ENCODE measurements around the gene ARHGEF38.
"Not testable (repeated sequence)": the region's sequence is repeated elsewhere in the genome, so short reads cannot be mapped to it uniquely, and the experiment has no call there.

ARHGEF38 gene

DNA sequence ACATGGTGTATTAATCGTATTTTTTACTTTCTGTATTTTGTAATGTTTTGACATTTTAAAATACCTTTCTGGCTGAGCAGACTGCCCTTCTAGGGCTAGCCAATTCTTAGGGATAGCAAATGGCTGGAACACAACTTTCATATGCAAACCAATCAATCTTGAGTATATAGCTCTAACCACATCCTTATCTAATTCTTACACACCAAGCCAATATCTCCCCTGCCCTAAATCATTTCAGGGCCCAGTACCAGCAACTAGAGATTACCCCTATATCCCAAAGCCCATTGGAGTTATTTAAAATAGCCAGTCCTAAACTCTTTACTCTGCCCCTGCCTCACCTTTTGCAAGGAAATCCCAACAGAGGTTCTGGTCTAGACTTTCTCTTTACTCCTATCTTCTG, 97.8 kb downstream of the ARHGEF38 start:
- no peak for DNase-seq

DNA sequence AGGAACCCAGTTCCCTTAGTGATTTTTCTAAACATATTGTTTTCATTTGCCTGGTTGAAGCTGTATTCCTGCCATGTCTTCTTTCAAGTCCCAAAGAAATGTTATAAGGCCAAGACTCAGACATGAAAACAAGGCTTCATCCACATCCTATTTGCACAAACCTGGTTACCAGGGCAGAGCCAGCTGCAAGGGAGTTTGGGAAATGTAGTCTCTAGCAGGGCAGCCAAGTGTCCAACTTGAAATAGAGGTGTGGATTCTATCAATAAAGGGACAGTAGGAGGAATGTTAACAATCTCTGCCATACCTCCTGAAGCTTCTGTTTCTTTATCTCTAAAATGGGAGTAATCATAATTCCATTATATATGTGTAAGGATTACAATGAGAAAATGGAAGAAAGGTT, 99.5 kb downstream of the ARHGEF38 start:
- no peak for DNase-seq

DNA sequence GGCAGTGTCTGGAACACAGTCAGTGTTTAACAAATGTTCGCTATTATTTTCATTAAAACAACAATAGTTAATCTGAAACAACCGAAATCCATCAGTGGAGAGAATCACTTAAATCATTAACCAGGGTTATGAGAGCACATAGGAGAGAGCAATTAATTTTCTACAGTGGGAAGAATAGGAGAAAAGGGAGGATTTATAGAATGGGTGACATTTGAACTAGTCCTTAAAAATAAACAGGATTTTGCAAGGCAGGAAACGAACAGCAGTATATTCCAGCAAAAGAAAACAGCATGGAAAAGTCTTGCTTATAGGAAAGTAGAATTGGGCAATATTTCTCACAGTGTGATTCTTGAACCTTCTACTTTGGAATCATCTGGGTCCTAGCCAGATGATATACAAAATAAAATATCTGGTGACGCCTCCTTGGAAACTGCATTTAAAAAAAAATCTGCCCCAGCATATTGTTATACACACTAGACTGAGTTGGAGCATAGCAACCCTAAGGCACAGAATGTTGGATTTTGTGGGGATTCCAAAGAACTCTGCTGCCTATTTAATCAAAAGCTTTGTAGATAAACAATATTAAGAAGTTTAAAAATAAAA, 100.0 kb downstream of the ARHGEF38 start:
- no peak for DNase-seq

DNA sequence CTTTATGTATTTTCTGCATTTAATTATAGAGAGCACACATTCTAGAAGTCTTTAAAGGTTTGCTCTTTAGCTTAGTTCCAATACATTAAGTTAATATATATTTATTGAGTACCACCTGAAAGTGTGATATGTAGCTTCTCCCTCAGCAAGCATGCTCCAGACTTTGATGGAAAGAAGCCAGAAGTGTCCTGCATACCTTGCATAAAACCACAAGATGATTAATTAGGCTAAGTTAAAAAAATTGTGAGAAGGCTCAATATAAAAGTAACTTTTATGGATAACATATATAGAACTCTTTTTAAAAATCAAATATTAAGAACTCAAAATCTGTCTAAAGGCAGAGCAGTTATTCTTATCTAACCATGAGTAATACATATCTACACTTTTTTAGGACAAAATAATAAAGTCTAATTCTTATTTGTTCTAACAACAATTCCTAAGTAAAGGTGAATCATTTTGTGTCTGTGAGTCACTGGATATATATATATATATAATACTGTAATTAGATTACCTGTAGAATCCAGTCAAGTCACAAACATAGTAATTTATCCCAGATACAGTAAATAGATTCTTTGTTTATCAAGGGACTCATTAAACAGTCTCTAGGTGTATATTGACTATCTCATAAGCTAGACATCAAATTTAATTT, 104.8 kb downstream of the ARHGEF38 start:
- no peak for DNase-seq

DNA sequence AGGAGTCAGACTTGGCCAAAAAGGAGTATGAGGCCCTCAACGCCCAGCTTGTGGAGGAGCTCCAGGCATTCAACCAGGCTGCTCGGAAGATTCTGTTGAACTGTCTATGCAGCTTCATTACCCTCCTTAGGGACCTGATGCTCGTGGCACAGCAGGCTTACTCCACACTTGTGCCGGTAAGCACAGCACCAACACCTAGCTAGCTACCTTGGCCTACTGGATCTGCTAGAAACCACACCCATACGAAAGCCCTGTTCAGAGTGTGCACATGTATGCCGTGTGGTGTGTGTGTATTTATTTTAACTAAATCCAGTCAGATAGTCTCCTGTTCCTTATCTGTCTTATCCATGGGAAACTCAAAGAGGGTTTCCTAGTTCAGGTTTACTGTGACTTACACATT, 106.8 kb downstream of the ARHGEF38 start:
- DNase-seq = no peak

DNA sequence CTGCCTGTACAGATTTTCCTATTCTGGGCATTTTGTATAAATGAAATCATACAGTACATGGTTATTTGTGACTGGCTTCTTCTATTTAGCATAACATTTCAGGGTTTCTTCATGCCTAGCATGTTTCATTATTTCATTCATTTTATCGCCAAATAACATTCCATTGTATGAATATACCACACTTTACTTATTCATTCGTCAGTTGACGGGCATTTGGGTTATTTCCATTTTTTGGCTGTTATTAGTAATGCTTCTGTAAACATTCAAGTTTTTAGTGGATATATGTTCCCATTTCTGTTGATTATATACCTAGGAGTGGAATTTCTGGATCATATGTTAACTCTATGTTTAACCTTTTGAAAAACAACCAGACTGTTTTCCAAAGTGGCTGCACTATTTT, 108.6 kb downstream of the ARHGEF38 start:
- no peak for DNase-seq

DNA sequence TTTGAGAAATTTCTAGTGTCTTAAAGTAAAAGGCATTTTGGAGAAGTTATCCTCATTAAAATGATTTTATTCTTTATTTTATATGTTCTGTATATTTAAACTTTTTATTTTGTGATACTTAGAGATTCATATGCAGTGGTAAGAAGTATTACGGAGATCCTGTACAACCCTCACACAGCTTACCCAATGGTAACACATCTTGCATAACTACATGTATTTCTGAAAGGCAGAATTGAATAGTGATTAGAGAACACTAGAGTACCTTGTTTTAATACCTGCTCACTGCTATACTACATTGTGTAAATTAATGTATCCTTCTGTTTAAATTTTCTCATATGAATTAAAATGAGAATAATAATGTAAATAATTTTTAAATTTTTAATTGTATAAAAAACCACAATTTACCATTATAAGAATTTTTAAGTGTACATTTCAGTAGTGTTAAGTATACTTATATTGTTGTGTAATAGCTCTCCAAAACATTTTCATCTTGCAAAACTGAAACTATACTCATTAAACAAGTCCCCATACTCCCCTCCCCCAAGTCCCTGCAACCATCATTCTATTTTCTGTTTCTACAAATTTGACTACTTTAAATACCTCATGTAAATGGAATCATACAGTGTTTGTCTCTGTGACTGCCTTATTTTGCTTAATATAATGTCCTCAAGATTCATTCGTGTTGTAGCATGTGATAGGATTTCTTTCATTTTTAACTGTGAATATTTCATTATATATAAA, 110.7 kb downstream of the ARHGEF38 start:
- DNase-seq = no peak

DNA sequence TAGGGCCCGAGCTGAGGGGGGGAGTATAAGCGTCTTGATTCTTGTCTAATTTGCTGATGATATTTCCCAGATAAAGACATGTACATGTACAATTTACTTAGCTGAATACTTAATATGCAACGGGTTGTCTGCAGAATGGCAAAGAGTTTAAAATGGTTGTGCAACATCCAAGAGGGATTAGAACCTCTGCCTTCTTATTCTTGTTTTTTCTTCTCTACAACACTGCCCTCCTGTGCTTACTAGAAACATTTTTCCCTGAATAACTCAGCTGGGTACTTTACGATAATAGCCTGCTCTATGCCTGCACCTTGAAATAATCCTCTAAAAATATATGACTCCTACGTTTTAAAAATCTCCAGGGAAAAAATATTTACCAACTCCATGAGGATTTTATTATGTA, 114.3 kb downstream of the ARHGEF38 start:
- DNase-seq = no peak

DNA sequence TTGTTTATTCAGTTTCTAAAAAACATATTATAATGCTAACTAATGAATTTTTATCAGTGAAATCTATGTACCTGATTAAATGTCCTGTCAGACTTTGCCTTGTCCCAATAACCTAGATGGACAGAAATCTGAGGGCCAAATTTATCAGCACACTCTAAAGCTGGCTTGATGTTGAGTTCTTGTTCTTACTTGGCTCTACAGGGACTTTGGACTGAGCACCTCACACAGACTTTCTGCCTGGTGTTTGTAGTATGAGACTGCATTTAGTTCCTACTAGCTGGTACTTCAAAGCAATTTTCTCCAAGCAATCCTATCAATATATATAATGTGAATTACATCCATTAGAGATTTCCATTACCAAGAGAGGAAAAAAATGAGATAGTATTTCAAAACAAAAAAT, 118.3 kb downstream of the ARHGEF38 start:
- no peak for DNase-seq

DNA sequence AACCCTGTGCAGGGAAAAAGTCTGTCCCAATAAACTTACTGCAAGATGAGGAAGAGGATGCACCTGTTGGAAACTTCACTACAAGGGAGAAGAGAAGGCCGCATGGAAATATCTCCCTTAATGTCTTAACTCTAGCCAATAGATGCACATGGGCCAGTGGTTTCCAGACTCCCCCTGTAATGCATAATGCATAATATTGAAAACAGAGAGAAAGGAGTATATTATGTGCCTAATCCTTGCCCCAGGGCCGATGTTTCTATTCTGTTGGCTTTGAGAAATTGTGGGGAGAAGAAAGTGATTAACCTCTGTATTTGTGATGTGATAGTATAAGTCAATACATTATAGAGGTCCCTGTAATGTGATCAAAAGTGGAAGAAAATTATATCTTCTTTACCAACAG, 118.9 kb downstream of the ARHGEF38 start:
- DNase-seq = no peak

DNA sequence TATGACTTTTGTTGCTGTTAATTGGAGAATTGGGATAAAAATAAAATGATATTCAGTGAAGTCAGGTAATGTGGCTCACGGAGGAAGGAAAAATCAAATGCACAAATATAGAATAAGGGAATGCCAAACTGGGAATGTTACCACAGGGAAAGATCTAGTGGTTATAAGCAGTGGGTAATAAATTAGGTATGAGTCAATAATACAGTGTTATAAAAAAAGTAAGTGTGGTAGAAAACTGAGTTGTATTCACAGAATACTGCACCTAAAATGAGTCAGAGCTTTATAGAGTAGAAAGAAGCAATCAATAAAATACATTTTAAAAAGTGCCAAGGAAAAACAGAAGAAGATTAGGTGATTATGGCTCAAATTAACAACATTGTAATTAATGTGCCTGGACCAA, 121.6 kb downstream of the ARHGEF38 start:
- no peak for DNase-seq

DNA sequence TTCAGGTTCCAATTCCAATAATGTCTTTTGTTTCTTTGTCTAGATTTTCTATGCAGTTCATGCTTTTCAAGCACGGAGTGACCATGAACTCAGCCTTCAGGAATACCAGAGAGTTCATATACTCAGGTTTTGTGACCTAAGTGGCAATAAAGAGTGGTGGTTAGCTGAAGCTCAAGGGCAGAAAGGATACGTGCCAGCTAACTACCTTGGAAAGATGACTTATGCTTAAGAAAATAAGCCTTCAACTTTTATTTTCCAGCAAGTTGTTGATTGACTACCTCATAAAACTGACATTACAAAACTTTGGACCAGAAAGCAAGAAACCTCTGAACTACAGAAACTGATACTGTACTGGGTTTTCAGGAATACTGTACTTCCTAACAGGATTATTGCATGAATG, 125.3 kb downstream of the ARHGEF38 start:
- no peak for DNase-seq

DNA sequence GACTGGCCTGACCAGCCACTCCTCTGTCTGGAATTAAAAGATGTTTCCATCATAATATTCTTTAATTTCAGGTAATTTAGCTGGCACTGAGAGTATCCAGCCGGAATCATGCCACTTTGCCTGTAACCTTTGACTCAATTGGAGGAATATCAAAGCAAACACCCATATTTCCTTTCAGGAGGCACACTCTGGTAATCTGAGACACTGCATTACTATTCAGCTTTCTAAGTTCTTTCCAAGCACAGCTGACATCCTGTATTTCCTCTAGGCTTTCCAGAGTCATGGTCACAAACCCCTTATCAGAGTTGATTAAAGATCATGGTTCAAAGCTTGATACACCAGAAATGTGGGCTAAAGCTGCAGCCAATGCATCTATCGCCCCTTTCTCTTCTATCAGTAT, 126.8 kb downstream of the ARHGEF38 start:
- no peak for DNase-seq

DNA sequence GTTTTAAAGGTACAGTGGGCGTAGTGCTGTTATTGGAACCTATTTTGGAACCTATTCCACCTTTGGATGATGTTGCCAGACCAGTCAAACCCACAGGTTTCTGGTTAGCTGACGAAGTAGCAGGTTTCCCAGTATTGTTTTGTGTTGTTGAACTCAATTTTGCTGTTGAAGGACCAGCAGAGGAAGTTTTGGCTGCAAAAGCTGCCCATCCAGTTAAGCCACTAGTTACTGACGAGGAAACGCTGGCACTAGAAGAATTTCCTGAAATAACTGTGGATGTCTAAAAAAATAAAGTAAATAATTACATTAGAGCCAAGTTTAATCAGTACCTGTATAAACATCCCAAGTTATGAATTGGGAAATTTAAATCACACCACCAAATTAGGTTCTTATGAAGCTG, 130.6 kb downstream of the ARHGEF38 start:
- peak in 1 of 51 donors; percentile 0 for DNase-seq

DNA sequence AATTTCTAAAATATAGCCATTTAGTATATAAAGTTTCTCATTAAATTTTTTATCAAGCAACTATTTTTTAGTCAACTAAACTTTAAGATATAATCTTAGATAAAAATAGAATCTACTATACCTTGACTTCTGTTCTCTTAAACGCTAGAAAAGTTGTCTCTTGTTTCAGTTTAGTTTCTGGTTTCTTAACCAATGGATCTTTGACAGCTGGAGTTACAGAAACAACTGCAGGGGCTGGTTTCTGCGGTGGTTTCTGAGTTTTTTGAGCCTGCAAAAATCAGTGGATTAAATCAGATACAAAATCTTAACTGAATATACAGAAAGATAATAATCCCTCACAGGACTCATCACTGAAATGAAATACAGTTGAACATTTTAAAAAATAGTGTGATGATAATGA, 134.2 kb downstream of the ARHGEF38 start:
- DNase-seq = no peak

DNA sequence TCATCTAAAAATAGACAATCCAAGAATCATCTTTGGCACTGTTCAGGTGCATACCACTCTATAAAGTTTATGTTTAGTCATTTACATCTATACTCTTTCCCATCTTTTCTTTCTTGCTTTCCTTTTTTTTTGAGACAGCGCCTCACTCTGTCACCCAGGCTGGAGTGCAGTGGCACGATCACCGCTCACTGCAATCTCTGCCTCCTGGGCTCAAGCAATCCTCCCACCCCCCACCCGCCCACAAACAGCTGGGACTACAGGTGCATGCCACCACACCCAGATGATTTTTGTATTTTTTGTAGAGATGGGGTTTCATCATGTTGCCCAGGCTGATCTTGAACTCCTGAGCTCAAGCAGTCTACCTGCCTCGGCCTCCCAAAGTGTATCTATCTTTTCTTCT, 142.4 kb downstream of the ARHGEF38 start:
- DNase-seq = not testable (repeated sequence)

DNA sequence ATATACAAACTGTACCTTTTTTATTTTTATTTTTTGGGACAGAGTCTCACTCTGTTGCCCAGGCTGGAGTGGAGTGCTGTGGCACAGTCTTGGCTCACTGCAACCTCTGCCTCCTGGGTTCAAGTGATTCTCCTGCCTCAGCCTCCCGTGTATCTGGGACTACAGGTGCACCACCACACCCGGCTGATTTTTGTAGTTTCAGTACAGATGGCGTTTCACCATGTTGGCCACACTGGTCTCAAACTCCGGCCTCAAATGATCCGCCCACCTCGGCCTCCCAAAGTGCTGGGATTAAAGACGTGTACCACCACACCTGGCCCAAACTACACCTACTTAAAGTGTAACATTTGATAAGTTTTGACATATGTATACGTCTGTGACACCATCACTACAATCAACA, 143.4 kb downstream of the ARHGEF38 start:
- DNase-seq = not testable (repeated sequence)

DNA sequence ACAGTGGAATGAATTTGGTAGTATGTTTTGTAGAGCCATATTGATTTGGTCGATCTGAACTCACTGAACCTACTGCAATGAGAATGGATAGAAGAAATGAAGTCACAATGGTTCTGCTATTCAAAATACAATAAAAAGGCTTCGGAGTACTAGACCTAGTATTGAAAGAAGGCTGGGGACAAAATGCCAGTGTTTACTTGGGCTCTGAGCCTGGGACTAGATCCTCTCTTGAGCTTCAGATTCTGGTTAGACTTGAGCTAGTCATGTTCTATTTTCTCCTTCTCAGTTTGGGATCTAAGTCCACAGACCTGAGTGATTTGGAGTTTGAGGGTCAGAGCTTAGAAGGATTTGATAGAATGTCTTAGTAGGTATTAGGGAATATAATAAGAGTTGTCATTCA, 146.2 kb downstream of the ARHGEF38 start:
- DNase-seq = no peak

DNA sequence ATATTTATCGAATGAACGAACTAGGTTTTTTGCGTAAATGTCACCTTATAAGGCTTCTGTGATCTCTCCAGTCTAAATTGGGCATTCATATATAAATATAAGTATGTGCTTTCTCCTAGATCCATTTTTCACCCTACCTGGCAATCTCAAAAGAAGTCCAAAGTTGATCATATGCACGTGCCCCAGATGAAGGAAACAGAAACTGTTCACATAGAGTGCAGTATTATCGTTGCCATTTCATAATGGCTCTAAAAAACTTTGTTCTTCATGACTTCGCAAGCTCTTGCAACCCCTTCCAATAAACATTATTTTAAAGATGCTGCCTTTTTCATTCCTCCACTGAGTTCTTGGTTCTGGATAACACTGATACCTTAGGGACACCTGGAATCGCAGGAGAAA, 155.4 kb downstream of the ARHGEF38 start:
- DNase-seq = peak in 1 of 51 donors; percentile 38

DNA sequence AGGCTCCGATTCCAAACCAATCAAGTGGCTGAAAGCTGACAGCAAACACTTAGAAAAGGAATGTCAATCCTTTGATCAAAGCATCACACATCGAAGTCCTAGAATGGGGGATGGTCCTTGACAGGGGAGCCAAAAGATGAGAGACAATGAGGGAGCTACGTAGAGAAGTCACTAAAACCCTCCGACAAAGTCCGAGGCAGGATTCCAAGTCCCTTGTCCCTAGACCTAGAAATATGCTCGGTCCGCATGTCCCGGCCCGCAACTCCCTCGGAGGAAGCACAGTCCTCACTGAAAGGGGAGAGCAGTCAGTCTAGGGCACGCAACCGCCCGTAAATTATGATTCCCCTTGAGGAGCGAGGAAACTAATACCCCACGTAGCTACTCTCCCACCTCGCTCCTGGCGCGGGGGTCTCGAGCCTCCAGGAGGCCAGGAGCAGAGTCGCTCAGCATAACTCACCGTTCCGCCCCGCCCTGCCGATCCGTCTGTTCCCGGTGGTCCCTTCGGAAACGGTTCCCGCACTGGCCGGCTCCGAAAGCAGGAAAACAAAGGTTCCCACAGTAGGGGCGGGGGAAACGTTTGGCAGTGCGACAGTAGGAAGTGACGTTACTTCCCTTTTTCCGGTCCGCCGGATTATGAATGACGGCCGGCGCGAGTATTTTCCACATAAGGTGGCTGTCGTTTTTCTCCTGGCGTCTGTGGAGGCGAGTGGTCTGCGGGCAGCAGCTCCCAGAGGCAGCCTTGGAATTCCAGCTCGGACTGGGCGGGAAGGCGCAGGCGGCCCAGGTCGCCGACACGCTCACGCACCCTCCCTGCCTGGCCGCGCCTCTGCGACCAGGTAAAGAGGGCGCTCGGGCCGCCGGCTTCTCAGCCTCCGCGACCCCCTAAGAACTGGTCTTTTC, 156.0 kb downstream of the ARHGEF38 start, which contains the start of the genes GSTCD and INTS12:
Gene GSTCD, plus strand, starts transcription at position 604 of the 900 bp plus-strand sequence. CDS start 8,830 bp downstream, outside the sequence.
Gene INTS12, minus strand, starts transcription at position 509 of the 900 bp plus-strand sequence. CDS start 8,684 bp downstream, outside the sequence.
- peak; percentile 24 to 94 (median 84) for DNase-seq

DNA sequence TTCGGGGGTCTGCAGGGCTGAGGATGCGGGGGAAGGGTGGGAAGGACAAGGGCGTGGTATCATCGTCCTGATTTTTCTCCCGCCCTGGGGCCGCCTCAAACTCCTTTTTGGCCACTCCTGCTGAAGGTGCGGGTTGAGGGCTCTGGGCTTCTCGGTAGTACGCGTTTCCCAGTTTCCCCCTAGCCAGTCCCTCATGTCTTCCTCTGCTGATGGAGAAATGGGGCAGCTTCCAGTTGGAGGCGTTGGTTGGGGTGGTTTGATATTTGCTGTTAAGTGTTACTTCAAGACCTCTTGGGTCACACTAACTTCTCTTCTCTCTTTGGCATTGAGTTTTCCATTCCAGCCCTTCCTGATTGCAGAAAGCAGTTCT, 156.6 kb downstream of the ARHGEF38 start:
- peak in 6 of 51 donors; percentile 16 to 67 (median 30) for DNase-seq
